ENCODE measurements around the gene STUB1.

Gene STUB1

DNA sequence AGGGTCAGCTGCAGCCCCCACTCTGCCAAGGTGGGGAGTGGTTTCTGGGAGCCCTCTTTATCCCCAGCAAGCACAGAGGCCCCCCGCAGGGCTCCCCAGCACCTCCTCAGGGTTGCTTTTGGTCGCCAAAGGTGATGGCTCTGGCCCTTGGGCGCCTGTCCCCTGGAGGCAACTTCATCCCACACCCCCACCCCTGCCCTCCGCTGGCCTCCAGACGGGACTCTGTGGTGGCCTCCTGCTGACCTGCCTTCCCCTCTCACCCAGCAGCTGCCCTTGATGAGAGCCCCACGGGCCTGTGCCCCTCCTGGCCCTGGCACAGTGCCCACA, 20.1 kb upstream of the STUB1 start:
- Histone ChIP-seq H3K4me3 (ENCODE audit: low read length) (no peak overlapping the region), H3K9ac (ENCODE audit: low read depth, low read length) (no peak overlapping the region), H3K9me3 (replicated peaks; ENCODE audit: low read length) (no peaks in the 10 kb centered on the region)

DNA sequence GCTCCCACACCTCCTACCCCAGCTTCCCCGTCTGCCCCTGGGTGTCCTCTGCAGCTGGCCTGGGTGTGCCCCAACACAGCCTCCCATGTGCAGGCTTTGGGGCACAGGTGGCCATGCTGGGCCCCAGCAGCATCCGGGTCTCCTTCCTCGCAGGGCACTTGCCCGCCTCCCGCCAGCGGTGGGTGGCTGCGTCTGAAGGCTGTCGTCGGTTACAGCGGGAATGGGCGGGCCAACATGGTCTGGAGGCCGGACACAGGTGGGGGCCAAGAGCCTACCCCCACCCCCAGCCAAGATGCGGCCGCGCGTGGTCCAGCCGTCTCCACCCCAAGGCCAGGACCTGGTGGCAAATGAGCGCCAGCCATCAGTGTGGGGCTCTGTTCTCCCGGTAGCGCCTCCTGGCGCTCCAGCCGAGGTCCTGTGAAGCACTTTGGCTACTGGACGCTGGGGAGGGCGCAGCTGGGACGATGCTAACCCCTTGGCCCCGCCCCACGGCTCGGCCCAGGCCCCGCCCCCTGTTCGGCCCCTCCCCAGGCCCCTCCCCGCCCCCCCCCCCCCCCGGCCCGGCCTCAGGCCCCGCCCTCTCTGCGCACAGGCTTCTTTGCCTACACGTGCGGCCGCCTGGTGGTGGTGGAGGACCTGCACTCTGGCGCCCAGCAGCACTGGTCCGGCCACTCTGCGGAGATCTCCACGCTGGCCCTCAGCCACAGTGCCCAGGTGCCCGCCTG, 19.6 kb upstream of the STUB1 start:
- peaks cover 11% of the 10 kb centered on the region for H3K4me1 ChIP-seq (ENCODE audit: control insufficient read depth, insufficient read depth, low read length)
- H3K9ac ChIP-seq (ENCODE audit: low read depth, low read length): peak overlapping the region; percentile 49
- peaks cover 15% of the 10 kb centered on the region for H3K36me3 ChIP-seq (ENCODE audit: insufficient read depth, low read length)
- H3K4me3 ChIP-seq (ENCODE audit: low read length): peak overlapping the region; percentile 45
- no peaks in the 10 kb centered on the region for H3K27me3 ChIP-seq (ENCODE audit: control insufficient read depth, insufficient read depth, low read length)
- no peaks in the 10 kb centered on the region for H3K9me3 ChIP-seq (replicated peaks; ENCODE audit: low read length)
- H3K4me2 ChIP-seq (ENCODE audit: low read length): peak overlapping the region; percentile 75

More for the DNA sequence above, 20.1 kb upstream of the STUB1 start:
- peak overlapping the region; percentile 75 for H3K4me2 ChIP-seq (ENCODE audit: low read length)
- H3K4me1 ChIP-seq (ENCODE audit: control insufficient read depth, insufficient read depth, low read length): peaks cover 11% of the 10 kb centered on the region
- H3K36me3 ChIP-seq (ENCODE audit: insufficient read depth, low read length): peaks cover 15% of the 10 kb centered on the region
- no peaks in the 10 kb centered on the region for H3K27me3 ChIP-seq (ENCODE audit: control insufficient read depth, insufficient read depth, low read length)

DNA sequence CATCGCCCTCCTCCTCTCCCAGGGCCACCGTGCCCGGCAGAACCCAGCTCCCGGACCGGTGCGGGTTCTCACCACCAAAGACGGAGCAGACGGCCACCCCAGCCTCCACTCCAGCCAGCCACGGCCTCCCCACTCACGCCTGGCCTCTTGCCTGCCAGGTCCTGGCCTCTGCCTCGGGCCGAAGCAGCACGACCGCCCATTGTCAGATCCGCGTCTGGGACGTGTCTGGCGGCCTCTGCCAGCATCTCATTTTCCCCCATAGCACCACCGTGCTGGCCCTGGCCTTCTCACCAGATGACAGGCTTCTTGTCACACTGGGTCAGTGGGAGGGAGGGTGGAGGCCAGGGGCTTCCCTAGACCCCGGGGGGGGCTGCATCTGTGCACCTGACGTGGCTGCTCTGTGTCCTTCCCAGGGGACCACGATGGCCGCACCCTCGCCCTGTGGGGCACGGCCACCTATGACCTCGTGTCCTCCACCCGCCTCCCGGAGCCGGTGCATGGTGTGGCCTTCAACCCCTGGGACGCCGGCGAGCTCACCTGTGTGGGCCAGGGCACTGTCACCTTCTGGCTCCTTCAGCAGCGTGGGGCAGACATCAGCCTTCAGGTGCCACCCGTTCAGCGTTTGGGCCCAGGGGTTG, 18.9 kb upstream of the STUB1 start:
- Histone ChIP-seq H3K9me3 (replicated peaks; ENCODE audit: low read length) (no peaks in the 10 kb centered on the region), H3K36me3 (ENCODE audit: insufficient read depth, low read length) (peaks cover 11% of the 10 kb centered on the region), H3K4me2 (ENCODE audit: low read length) (peak overlapping the region; percentile 67), H3K4me3 (ENCODE audit: low read length) (no peak overlapping the region), H3K4me1 (ENCODE audit: control insufficient read depth, insufficient read depth, low read length) (peaks cover 11% of the 10 kb centered on the region), H3K9ac (ENCODE audit: low read depth, low read length) (peak overlapping the region; percentile 49), H3K27me3 (ENCODE audit: control insufficient read depth, insufficient read depth, low read length) (no peaks in the 10 kb centered on the region)

DNA sequence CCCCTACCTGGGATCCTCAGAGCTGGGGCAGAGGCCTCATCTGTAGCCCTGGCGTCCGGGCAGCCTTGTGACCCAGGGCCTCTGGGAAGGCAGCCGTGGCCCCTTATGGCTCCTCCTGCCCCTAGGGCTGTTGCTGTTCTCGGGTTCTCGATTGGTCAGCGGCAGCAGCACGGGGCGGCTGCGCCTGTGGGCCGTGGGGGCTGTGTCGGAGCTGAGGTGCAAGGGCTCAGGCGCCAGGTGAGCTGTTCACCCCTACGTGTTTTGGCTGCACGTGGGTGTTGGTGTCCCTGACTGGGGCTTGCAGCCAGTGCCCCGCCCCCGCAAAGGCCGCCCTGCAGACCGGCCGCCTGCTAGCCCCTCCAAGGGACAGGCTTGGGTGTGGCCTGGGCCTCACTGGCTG, 18.1 kb upstream of the STUB1 start:
- Histone ChIP-seq H3K9ac (ENCODE audit: low read depth, low read length) (no peak overlapping the region), H3K9me3 (replicated peaks; ENCODE audit: low read length) (no peaks in the 10 kb centered on the region), H3K27me3 (ENCODE audit: control insufficient read depth, insufficient read depth, low read length) (no peaks in the 10 kb centered on the region), H3K4me1 (ENCODE audit: control insufficient read depth, insufficient read depth, low read length) (peaks cover 11% of the 10 kb centered on the region), H3K4me3 (ENCODE audit: low read length) (no peak overlapping the region), H3K36me3 (ENCODE audit: insufficient read depth, low read length) (peaks cover 11% of the 10 kb centered on the region), H3K4me2 (ENCODE audit: low read length) (no peak overlapping the region)

DNA sequence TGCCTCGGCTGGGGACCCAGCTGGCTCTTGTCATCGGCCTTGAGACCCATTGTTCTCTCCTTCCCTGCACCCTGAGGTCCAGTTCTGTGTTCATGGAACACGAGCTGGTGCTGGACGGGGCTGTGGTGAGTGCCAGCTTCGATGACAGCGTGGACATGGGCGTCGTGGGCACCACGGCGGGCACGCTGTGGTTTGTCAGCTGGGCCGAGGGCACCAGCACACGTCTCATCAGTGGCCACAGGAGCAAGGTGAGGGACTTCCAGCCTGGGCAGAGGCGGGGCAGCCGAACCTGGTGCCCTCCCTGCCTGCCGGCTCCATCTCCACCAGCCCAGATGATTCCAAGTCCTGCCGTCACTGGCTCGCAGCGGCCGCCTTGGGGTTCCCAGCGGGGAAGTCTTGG, 17.6 kb upstream of the STUB1 start:
- Histone ChIP-seq H3K4me1 (ENCODE audit: control insufficient read depth, insufficient read depth, low read length) (peaks cover 13% of the 10 kb centered on the region), H3K36me3 (ENCODE audit: insufficient read depth, low read length) (peaks cover 11% of the 10 kb centered on the region), H3K9me3 (replicated peaks; ENCODE audit: low read length) (no peaks in the 10 kb centered on the region), H3K9ac (ENCODE audit: low read depth, low read length) (no peak overlapping the region), H3K27me3 (ENCODE audit: control insufficient read depth, insufficient read depth, low read length) (no peaks in the 10 kb centered on the region), H3K4me3 (ENCODE audit: low read length) (no peak overlapping the region), H3K4me2 (ENCODE audit: low read length) (no peak overlapping the region)

DNA sequence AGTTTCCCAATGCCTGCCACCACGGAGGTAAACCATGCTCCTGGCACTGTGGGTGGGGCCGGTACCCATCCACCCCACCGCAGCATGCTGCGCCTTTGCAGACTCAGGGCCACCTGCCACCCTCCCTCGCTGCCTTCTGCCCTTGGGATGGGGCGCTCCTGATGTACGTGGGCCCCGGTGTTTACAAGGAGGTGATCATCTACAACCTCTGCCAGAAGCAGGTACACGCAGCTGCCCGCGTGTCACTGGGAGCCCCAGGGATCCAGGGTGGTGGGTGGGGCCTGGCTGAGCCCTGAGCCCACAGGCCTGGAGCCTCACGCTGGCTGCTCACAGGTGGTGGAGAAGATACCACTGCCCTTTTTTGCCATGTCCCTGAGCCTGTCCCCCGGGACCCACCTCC, 13.6 kb upstream of the STUB1 start:
- Histone ChIP-seq H3K9me3 (replicated peaks; ENCODE audit: low read length) (no peaks in the 10 kb centered on the region), H3K9ac (ENCODE audit: low read depth, low read length) (no peak overlapping the region), H3K36me3 (ENCODE audit: insufficient read depth, low read length) (peaks cover 21% of the 10 kb centered on the region), H3K27me3 (ENCODE audit: control insufficient read depth, insufficient read depth, low read length) (no peaks in the 10 kb centered on the region), H3K4me3 (ENCODE audit: low read length) (no peak overlapping the region), H3K4me1 (ENCODE audit: control insufficient read depth, insufficient read depth, low read length) (peaks cover 11% of the 10 kb centered on the region), H3K4me2 (ENCODE audit: low read length) (no peak overlapping the region)

DNA sequence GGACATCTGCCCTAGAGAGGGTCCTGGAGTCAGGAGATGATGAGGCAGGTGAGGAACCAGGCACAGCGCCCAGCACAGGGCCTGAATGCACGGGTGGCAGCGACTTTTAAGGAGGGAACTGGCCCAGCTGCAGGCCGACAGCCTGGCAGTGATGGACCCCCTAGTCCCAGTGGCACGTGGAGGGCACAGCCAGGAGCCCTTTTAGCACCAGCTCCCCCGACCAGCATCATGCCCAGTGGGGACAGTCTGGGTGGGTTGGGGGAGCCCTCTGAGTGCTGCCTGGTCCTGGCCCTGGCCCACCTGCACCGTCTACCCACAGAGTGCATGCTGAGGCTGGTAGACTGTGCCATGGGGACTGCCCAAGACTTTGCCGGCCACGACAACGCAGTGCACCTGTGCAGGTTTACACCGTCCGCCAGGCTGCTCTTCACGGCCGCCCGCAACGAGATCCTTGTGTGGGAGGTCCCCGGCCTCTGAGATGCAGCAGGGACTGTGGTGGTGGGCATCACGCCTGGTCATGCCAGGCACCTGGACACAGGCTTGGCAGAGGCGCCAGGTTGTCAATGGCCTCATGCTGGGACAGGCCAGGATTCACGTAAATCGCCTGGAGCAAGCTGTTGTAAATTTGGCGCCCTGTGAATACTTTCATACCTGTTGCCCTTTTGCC, 13.0 kb upstream of the STUB1 start:
- Histone ChIP-seq H3K4me2 (ENCODE audit: low read length) (peak overlapping the region; percentile 40), H3K36me3 (ENCODE audit: insufficient read depth, low read length) (peaks cover 25% of the 10 kb centered on the region), H3K4me3 (ENCODE audit: low read length) (peak overlapping the region; percentile 95), H3K9me3 (replicated peaks; ENCODE audit: low read length) (no peaks in the 10 kb centered on the region), H3K4me1 (ENCODE audit: control insufficient read depth, insufficient read depth, low read length) (peaks cover 11% of the 10 kb centered on the region), H3K9ac (ENCODE audit: low read depth, low read length) (peak overlapping the region; percentile 97), H3K27me3 (ENCODE audit: control insufficient read depth, insufficient read depth, low read length) (no peaks in the 10 kb centered on the region)

DNA sequence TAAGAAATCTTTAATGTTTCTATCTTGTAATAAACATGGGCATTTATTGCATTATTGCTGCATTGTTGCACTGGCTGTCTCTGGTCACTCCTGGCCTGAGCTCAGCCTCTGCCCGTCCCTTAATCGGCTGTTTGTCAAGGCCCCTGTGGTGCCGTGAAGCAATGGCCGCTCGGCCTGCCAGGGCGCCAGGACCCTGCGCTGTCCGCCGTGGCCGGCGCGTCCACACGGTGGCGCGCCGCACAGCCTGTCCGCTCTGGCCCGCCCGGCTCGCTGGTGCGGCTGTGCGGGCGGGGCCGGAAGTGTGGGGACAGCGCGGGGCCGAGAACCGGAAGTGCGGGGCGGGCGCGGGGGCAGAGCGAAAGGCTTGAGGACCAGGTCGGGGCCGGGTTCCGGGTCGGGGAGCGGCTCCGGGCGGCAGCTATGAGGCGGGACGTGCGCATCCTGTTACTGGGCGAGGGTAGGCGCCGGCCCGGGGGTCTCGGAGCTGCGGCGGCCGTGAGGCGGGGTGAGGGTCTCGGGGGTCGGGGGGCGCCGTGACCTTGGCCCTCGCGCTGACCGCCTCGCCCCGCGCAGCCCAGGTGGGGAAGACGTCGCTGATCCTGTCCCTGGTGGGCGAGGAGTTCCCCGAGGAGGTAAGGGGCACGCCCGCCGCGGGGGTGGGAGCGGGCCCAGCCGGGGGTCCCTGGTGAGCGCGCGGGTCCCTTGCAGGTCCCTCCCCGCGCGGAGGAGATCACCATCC, 12.3 kb upstream of the STUB1 start, which contains the start of gene RHOT2:
TSS of gene RHOT2 (plus strand) at position 353 of the 739 bp plus-strand sequence. CDS start at position 421, 68 bp downstream.
- peak within 1 kb of the TSS; percentile 98 for H3K4me2 ChIP-seq (ENCODE audit: low read length)
- peaks cover 32% of the 10 kb centered on the region for H3K36me3 ChIP-seq (ENCODE audit: insufficient read depth, low read length)
- H3K9me3 ChIP-seq (replicated peaks; ENCODE audit: low read length): no peaks in the 10 kb centered on the region
- H3K4me3 ChIP-seq (ENCODE audit: low read length): peak within 1 kb of the TSS; percentile 95
- H3K9ac ChIP-seq (ENCODE audit: low read depth, low read length): peak within 1 kb of the TSS; percentile 97
- H3K27me3 ChIP-seq (ENCODE audit: control insufficient read depth, insufficient read depth, low read length): no peaks in the 10 kb centered on the region
- peaks cover 11% of the 10 kb centered on the region for H3K4me1 ChIP-seq (ENCODE audit: control insufficient read depth, insufficient read depth, low read length)

DNA sequence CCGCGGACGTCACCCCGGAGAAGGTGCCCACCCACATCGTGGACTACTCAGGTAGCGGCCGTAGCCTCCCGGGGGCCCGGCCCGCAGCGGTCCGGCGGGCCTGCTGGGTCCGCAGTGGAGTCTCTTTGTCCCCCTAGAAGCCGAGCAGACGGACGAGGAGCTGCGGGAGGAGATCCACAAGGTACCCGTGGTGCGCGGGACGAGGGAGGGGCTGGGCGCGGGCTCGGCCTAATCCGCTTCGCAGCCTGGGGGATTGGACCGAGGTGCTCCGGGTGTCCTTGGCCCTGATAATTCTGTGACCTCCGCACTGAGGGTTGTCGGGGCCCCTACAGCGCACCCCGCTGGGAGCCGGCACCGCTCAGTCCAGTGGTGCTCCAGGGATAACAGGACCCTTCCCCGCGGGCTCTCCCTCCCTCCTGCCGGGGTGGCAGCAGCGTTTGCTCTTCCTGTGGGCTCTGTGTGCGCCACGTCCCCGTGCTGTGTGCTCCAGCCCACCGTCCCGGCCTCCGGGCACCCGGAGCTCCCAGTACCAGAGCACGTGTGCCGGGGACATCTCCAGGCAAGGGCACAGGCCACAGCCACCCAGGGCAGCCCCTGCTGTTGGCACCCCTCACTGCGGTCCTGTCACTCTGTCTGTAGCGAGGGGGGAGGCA, 11.6 kb upstream of the STUB1 start:
- Histone ChIP-seq H3K9ac (ENCODE audit: low read depth, low read length) (peak overlapping the region; percentile 97), H3K4me1 (ENCODE audit: control insufficient read depth, insufficient read depth, low read length) (peaks cover 11% of the 10 kb centered on the region), H3K4me2 (ENCODE audit: low read length) (peak overlapping the region; percentile 98), H3K9me3 (replicated peaks; ENCODE audit: low read length) (no peaks in the 10 kb centered on the region), H3K36me3 (ENCODE audit: insufficient read depth, low read length) (peaks cover 37% of the 10 kb centered on the region), H3K27me3 (ENCODE audit: control insufficient read depth, insufficient read depth, low read length) (no peaks in the 10 kb centered on the region), H3K4me3 (ENCODE audit: low read length) (peak overlapping the region; percentile 95)

DNA sequence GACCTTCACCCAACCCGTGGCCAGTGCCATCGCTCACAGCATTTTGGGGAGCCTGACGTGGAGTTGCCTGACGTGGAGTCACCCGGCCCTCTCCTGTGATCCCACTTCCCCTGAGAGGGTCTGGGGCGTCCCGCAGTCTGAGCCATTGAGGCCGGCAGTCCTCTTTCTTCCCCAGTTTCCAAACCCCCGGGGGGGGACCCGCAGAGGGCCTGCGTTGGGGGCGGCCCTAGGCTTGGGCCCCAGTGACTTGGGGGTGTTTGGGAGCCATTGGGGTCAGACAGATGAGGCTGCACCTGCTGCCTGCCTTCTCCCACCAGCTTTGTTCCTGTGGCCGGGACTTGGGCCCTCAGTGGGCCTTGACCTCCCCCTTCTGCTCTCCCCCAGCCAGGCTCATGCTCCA, 10.5 kb upstream of the STUB1 start:
- Histone ChIP-seq H3K9ac (ENCODE audit: low read depth, low read length) (peak overlapping the region; percentile 97), H3K4me2 (ENCODE audit: low read length) (peak overlapping the region; percentile 98), H3K27me3 (ENCODE audit: control insufficient read depth, insufficient read depth, low read length) (no peaks in the 10 kb centered on the region), H3K4me1 (ENCODE audit: control insufficient read depth, insufficient read depth, low read length) (peaks cover 11% of the 10 kb centered on the region), H3K36me3 (ENCODE audit: insufficient read depth, low read length) (peaks cover 41% of the 10 kb centered on the region), H3K9me3 (replicated peaks; ENCODE audit: low read length) (no peaks in the 10 kb centered on the region), H3K4me3 (ENCODE audit: low read length) (peak overlapping the region; percentile 95)
